K562 (cell line): ENCODE results near the gene ADAMTS7. TPM values are rescaled to one million over a fixed set of nuclear protein-coding genes. Genes with fewer than 3 reads are reported as not detected.

Experiments used
- ATAC-seq: fragments of 200-7000 bp; cut with Tn5 transposase; 3 replicates; pipeline ENCODE4 v1.9.1; 2020; ENCODE audit warnings: moderate library complexity
- BruUV-seq: library from RNA; stranded (reverse); fragments of 400-500 nt; replicated peaks from 2 replicates; lab custom pipeline; 2021; lab: Mats Ljungman, UMichigan
- CTCF ChIA-PET: fragments of 300-600 bp; formaldehyde crosslinking; extraction: SDS; loops from one replicate; lab custom pipeline; 2021; ENCODE audit warnings: low intra/inter-chr PET ratio; lab: Yijun Ruan, JAX
- POLR2A ChIA-PET: fragments of 300-600, 350-650 bp; sonication (Branson Sonifier 250); formaldehyde crosslinking; extraction: SDS; loops from one replicate; lab custom pipeline; 2021; ENCODE audit warnings: antibody characterized with exemption, inconsistent platforms; lab: Yijun Ruan, JAX
- DNase-seq, 4 experiments: peaks; one replicate each; pipeline versions ENCODE4 v3.0.0 to v3.0.0-alpha.2; 2011 to 2018; ENCODE audit warnings: low spot score in 3 of 4, mixed read lengths in 3 of 4; ENCODE audit errors: extremely low read depth in 1 of 4
- FAIRE-seq: peaks from 2 replicates; lab custom pipeline; 2011; peaks lifted over from hg19 to GRCh38; lab: Jason Lieb, UNC
- H2AFZ ChIP-seq: 2 replicates; pipeline ENCODE4 v1.6.0; 2011; ENCODE audit warnings: low read depth, low read length, control low read depth, inconsistent platforms
- H3K27ac ChIP-seq: fragments of 200-600 bp; 3 replicates; pipeline ENCODE4 v1.8.0; 2011; ENCODE audit warnings: low read depth, mild to moderate bottlenecking, control low read depth, inconsistent platforms, low read length, moderate library complexity, mixed read lengths; ENCODE audit errors: extremely low read depth
- H3K27me3 ChIP-seq, 2 experiments: fragments of 300-600 bp in 1 of 2; 2 replicates in 1 of 2; 3 replicates in 1 of 2; pipeline versions ENCODE4 v1.6.0 to v1.8.0; 2011; ENCODE audit warnings: inconsistent platforms in 2 of 2, low read length in 2 of 2, mild to moderate bottlenecking in 1 of 2, mixed read lengths in 1 of 2, moderate library complexity in 1 of 2; ENCODE audit not compliant: control insufficient read depth in 2 of 2, insufficient read depth in 2 of 2
- H3K36me3 ChIP-seq: fragments of 300-600 bp; 3 replicates; pipeline ENCODE4 v1.8.0; 2011; ENCODE audit warnings: mild to moderate bottlenecking, low read length, inconsistent platforms; ENCODE audit not compliant: control insufficient read depth, insufficient read depth
- H3K4me1 ChIP-seq, 2 experiments: fragments of 200-600 bp in 1 of 2; replicated peaks in 1 of 2; 2 replicates in 1 of 2; 3 replicates in 1 of 2; pipeline versions ENCODE4 v1.5.1 to v1.8.0; 2011; ENCODE audit warnings: inconsistent platforms in 2 of 2, low read length in 2 of 2, mild to moderate bottlenecking in 1 of 2, mixed read lengths in 1 of 2, moderate library complexity in 1 of 2; ENCODE audit not compliant: control insufficient read depth in 2 of 2, insufficient read depth in 2 of 2
- H3K4me2 ChIP-seq: 2 replicates; pipeline ENCODE4 v1.6.1; 2011; ENCODE audit warnings: low read length, control low read depth, inconsistent platforms, mixed read lengths; ENCODE audit not compliant: insufficient read depth
- H3K4me3 ChIP-seq: fragments of 200-600 bp; sonication (generic), shearing (Covaris generic); 2 replicates; pipeline ENCODE4 v1.5.1; 2016; ENCODE audit warnings: control low read depth, inconsistent platforms
- H3K79me2 ChIP-seq: fragments of 200-600 bp; 3 replicates; pipeline ENCODE4 v1.8.0; 2011; ENCODE audit warnings: low read length, inconsistent platforms; ENCODE audit not compliant: control insufficient read depth, insufficient read depth
- H3K9ac ChIP-seq, 2 experiments: 2 replicates each; pipeline versions ENCODE4 v1.6.0 to v1.6.1; 2011; ENCODE audit warnings: low read depth in 2 of 2, low read length in 2 of 2, control low read depth in 1 of 2, inconsistent platforms in 1 of 2, mild to moderate bottlenecking in 1 of 2, mixed read lengths in 1 of 2; ENCODE audit not compliant: insufficient read depth in 1 of 2
- H3K9me1 ChIP-seq: one replicate; pipeline ENCODE4 v1.6.0; 2011; ENCODE audit warnings: inconsistent platforms, mild to moderate bottlenecking, low read length, moderate library complexity; ENCODE audit not compliant: control insufficient read depth, insufficient read depth
- H3K9me3 ChIP-seq: replicated peaks from 2 replicates; pipeline ENCODE4 v1.5.1; 2011; ENCODE audit warnings: low read depth, low read length, inconsistent platforms; ENCODE audit not compliant: control insufficient read depth, insufficient read depth
- H4K20me1 ChIP-seq: replicated peaks from 2 replicates; pipeline ENCODE4 v1.6.1; 2011; ENCODE audit warnings: low read length, inconsistent platforms, mixed read lengths; ENCODE audit not compliant: control insufficient read depth, insufficient read depth
- ESRRB ChIP-seq: fragments of 250-450 bp; sonication (Bioruptor Pico); IDR thresholded peaks from 2 replicates; pipeline ENCODE4 v1.5.0; 2020; ENCODE audit warnings: mild to moderate bottlenecking, moderate library complexity, borderline replicate concordance
- RBM25 ChIP-seq: fragments of 200-400 bp; formaldehyde crosslinking; IDR thresholded peaks from 2 replicates; pipeline ENCODE4 v1.6.1; 2018; ENCODE audit warnings: low read length, low read depth, moderate library complexity; ENCODE audit not compliant: severe bottlenecking
- SAFB ChIP-seq: fragments of 200-400 bp; formaldehyde crosslinking; IDR thresholded peaks from 2 replicates; pipeline ENCODE4 v1.6.1; 2017; ENCODE audit warnings: low read depth, low read length, borderline replicate concordance
- ZNF121 ChIP-seq: sonication (generic); formaldehyde crosslinking; conservative IDR thresholded peaks from 2 replicates; pipeline ENCODE4 v1.8.0; 2022; ENCODE audit warnings: missing genetic modification reagents
- ZNF217 ChIP-seq: sonication (generic); formaldehyde crosslinking; IDR thresholded peaks from 2 replicates; pipeline ENCODE4 v1.8.0; 2022; ENCODE audit warnings: mild to moderate bottlenecking, missing genetic modification reagents
- WGBS: fragments of 100-300 bp; shearing (Covaris generic); methylation state at CpG from one replicate; pipeline ENCODE4 v1.1.6; 2016; ENCODE audit warnings: low coverage, mixed read lengths; ENCODE audit not compliant: insufficient coverage; ENCODE audit errors: missing lambda C conversion rate; 5-methylcytosine and 5-hydroxymethylcytosine counted together
- in situ Hi-C: fragments of 300-500 bp; cut with MboI; formaldehyde crosslinking; loops from 4 replicates; pipeline ENCODE4 v1.15.0; 2018; ENCODE audit warnings: inconsistent platforms, mixed read lengths
- intact Hi-C: fragments of 100-400 bp; cut with micrococcal nuclease; formaldehyde crosslinking; loops from 2 replicates; pipeline ENCODE4 v1.14.2; 2022
- polyA plus RNA-seq, 8 experiments: library from polyadenylated mRNA; depleted of rRNA in 4 of 8; stranded (reverse) in 5 of 8; unstranded in 3 of 8; fragments of >200 nt; fragmentation: Nextera tagmentation in 2 of 8; fragmentation: Illumina TruSeq in 1 of 8; extraction: Ambion mirVana in 2 of 8; extraction: Trizol in 1 of 8; gene quantifications; 2 replicates each; pipeline versions ENCODE4 v1.2.1 to v1.2.3, GENCODE V29; 2011 to 2014; ENCODE audit warnings: inconsistent platforms in 1 of 8, missing spikeins in 1 of 8
- total RNA-seq, 7 experiments: library from RNA; depleted of rRNA in 6 of 7; stranded (reverse); fragments of >200 nt in 6 of 7; fragmentation: Illumina TruSeq in 2 of 7; extraction: Trizol in 2 of 7; gene quantifications; 2 replicates each; pipeline versions ENCODE4 v1.2.1 to v1.2.3, GENCODE V29; 2011 to 2021; ENCODE audit warnings: low replicate concordance in 1 of 7
- TF ChIP-seq, protein P1 (sequence below): sonication (generic); formaldehyde crosslinking; IDR thresholded peaks from 2 replicates; pipeline ENCODE4 v1.8.1; 2023; ENCODE audit warnings: mild to moderate bottlenecking, missing genetic modification reagents

Gene ADAMTS7
- total and polyA plus RNA-seq, 9 of the 15 experiments (the other 6 are each of a cell fraction or from before 2014, with no cell fraction given) = 0.05 to 0.07 TPM; not detected in 7

DNA sequence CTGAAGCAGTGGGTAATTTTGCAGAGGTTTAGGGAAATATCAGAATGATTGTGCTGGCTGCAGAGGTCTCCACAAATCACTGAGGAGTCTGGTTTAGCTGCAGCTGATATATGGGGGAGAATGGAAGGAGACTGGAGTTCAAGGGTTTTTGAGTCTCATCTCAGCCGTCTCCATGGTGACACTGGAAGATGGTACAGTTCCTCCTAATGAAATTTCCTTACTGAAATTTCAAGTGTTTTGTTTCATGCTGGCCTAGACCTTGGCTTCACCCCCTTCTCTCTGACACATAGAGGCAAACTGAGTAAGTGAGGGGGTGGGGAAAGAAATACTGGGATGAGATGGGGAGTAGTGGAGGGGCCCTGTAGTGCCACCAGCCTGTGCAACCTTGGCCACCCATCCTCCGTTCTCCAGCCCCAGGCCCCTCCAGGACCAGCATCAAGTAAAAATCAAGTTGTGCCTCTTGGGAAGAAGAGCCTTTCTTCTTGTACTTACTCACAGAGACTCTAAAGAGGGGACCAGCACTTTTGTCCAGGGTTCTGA is 43.6 kb upstream of the ADAMTS7 start:
- ChIA-PET POLR2A (no interaction called here), CTCF (no interaction called here)
- no TSS peak for BruUV-seq
- in situ Hi-C loops (no loop called here), intact Hi-C loops (no loop called here)
- Histone ChIP-seq H3K27me3 (no peaks in the 10 kb centered on the region; a peak in 1 of 5 replicates), H3K79me2 (no peaks in the 10 kb centered on the region), H3K4me1 (no peaks in the 10 kb centered on the region), H3K4me3 (no peak overlapping the region), H3K4me2 (no peak overlapping the region), H2AFZ (no peak overlapping the region), H3K27ac (no peak overlapping the region), H4K20me1 (no peaks in the 10 kb centered on the region), H3K9me1 (no peaks in the 10 kb centered on the region), H3K36me3 (no peaks in the 10 kb centered on the region), H3K9ac (no peak overlapping the region), H3K9me3 (no peaks in the 10 kb centered on the region)
- TF ChIP-seq ESRRB = no peak
- FAIRE-seq (no peak), ATAC-seq (no peak), DNase-seq (no peak)
- WGBS = 0% methylated on average over 1 of the region's 2 CpGs

DNA sequence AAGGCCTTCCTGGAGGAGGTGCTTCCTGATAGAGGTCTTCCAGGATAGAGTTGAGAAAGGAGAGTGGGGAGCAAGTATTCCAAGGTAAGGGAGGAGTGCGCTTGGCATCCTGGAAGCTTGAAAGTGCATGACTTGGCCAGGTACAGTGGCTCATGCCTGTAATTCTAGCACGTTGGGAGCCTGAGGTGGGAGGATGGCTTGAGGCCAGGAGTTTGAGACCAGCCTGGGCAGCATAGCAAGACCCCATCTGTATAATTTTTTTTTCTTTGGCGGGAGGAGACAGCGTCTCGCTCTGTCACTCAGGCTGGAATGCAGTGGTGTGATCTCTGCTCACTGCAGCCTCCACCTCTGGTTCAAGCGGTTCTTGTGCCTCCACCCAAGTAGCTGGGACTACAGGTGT is 42.2 kb upstream of the ADAMTS7 start:
- no peak overlapping the region for H3K9ac ChIP-seq
- H4K20me1 ChIP-seq = no peaks in the 10 kb centered on the region
- H3K9me1 ChIP-seq = no peaks in the 10 kb centered on the region
- H3K79me2 ChIP-seq = no peaks in the 10 kb centered on the region
- no TSS peak for BruUV-seq
- no peak for ATAC-seq
- no peak for DNase-seq
- ChIA-PET CTCF (no interaction called here), POLR2A (interaction anchor here (0.5 kb wide), 1 partner anchor 44 kb away, joined by 4 read pairs; no protein-coding TSS in a partner anchor)
- in situ Hi-C loops = no loop called here
- no peak overlapping the region for H3K4me2 ChIP-seq
- no peaks in the 10 kb centered on the region for H3K36me3 ChIP-seq
- TF ChIP-seq ZNF217 = no peak
- peak; percentile 87 for TF ChIP-seq ZNF121
- TF ChIP-seq SAFB = no peak
- TF ChIP-seq RBM25 = peak; percentile 10
- TF ChIP-seq, protein P1, sequence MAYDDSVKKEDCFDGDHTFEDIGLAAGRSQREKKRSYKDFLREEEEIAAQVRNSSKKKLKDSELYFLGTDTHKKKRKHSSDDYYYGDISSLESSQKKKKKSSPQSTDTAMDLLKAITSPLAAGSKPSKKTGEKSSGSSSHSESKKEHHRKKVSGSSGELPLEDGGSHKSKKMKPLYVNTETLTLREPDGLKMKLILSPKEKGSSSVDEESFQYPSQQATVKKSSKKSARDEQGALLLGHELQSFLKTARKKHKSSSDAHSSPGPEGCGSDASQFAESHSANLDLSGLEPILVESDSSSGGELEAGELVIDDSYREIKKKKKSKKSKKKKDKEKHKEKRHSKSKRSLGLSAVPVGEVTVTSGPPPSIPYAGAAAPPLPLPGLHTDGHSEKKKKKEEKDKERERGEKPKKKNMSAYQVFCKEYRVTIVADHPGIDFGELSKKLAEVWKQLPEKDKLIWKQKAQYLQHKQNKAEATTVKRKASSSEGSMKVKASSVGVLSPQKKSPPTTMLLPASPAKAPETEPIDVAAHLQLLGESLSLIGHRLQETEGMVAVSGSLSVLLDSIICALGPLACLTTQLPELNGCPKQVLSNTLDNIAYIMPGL (CRISPR knock-in tag) = no peak
- H3K4me3 ChIP-seq = no peak overlapping the region
- FAIRE-seq = no peak
- no peaks in the 10 kb centered on the region for H3K9me3 ChIP-seq
- WGBS = 60% methylated on average over 6 of the region's 6 CpGs
- H3K27ac ChIP-seq = no peak overlapping the region
- intact Hi-C loops = no loop called here
- no peaks in the 10 kb centered on the region; a peak in 1 of 5 replicates for H3K27me3 ChIP-seq
- H3K4me1 ChIP-seq = no peaks in the 10 kb centered on the region
- H2AFZ ChIP-seq = no peak overlapping the region
